A673 (cell line): Measurements from ENCODE around the gene TC2N. TPM values are rescaled to one million over a fixed set of nuclear protein-coding genes. Genes with fewer than 3 reads are reported as not detected.

Experiments used
- BruUV-seq: library from RNA; stranded (reverse); fragments of 400-500 nt; replicated peaks from 2 replicates; lab custom pipeline; 2021; lab: Mats Ljungman, UMichigan
- CTCF ChIA-PET: fragments of 300-600 bp; sonication (Branson Sonifier 250); formaldehyde crosslinking; loops from one replicate; lab custom pipeline; 2022; ENCODE audit warnings: antibody characterized with exemption; lab: Charles Lee
- POLR2A ChIA-PET: fragments of 300-600 bp; sonication (Branson Sonifier 250); formaldehyde crosslinking; loops from one replicate; lab custom pipeline; 2022; ENCODE audit warnings: antibody characterized with exemption; ENCODE audit not compliant: low non-redundant PET; lab: Charles Lee
- DNase-seq: peaks from one replicate; pipeline ENCODE4 v3.0.0-alpha.2; 2015; ENCODE audit warnings: low spot score
- H3K27ac ChIP-seq: fragments of 200-600 bp; sonication (generic); 2 replicates; pipeline ENCODE4 v1.5.1; 2016; ENCODE audit warnings: mixed run types, low read depth, mild to moderate bottlenecking, mixed read lengths, antibody characterized with exemption, low read length; ENCODE audit not compliant: poor library complexity, severe bottlenecking
- H3K27me3 ChIP-seq: fragments of 200-600 bp; sonication (generic); replicated peaks from 2 replicates; pipeline ENCODE4 v1.6.1; 2017; ENCODE audit warnings: mixed run types, low read depth, mild to moderate bottlenecking, mixed read lengths, antibody characterized with exemption, low read length; ENCODE audit not compliant: insufficient read depth, poor library complexity
- H3K36me3 ChIP-seq: fragments of 200-600 bp; sonication (generic); 2 replicates; pipeline ENCODE4 v1.6.1; 2016; ENCODE audit warnings: mixed run types, mild to moderate bottlenecking, mixed read lengths, antibody characterized with exemption, low read length; ENCODE audit not compliant: insufficient read depth, poor library complexity, severe bottlenecking
- H3K4me1 ChIP-seq: fragments of 200-600 bp; sonication (generic); 2 replicates; pipeline ENCODE4 v1.6.1; 2017; ENCODE audit warnings: mixed run types, mild to moderate bottlenecking, mixed read lengths, antibody characterized with exemption, low read length; ENCODE audit not compliant: insufficient read depth, poor library complexity, severe bottlenecking
- H3K4me3 ChIP-seq: fragments of 200-600 bp; sonication (generic); 2 replicates; pipeline ENCODE4 v1.5.1; 2016; ENCODE audit warnings: low read depth, mixed run types, mild to moderate bottlenecking, mixed read lengths, low read length; ENCODE audit not compliant: poor library complexity, severe bottlenecking
- H3K9me3 ChIP-seq: fragments of 200-600 bp; sonication (generic); 2 replicates; pipeline ENCODE4 v1.6.1; 2016; ENCODE audit warnings: mixed run types, low read depth, mild to moderate bottlenecking, mixed read lengths, antibody characterized with exemption, low read length; ENCODE audit not compliant: poor library complexity, severe bottlenecking
- EZH2 ChIP-seq: fragments of 200-600 bp; sonication (generic); IDR thresholded peaks from 2 replicates; pipeline ENCODE4 v1.6.1; 2017; ENCODE audit warnings: borderline replicate concordance, low read depth, mild to moderate bottlenecking, mixed read lengths, antibody characterized with exemption, low read length; ENCODE audit not compliant: poor library complexity, severe bottlenecking
- intact Hi-C: fragments of 100-400 bp; cut with micrococcal nuclease; formaldehyde crosslinking; loops from one replicate; pipeline ENCODE4 v1.10.0; 2022; ENCODE audit not compliant: unreplicated experiment
- total RNA-seq: library from RNA; stranded (reverse); gene quantifications from 2 replicates; pipeline ENCODE4 v1.2.3, GENCODE V29; 2021
- TF ChIP-seq, protein P1 (sequence below): fragments of 300-800, 200-600 bp; sonication (generic); conservative IDR thresholded peaks from 2 replicates; pipeline ENCODE4 v1.5.1; 2017; ENCODE audit warnings: low read depth, mild to moderate bottlenecking, antibody characterized with exemption, low read length, moderate library complexity, mixed read lengths

The TC2N gene
- total RNA-seq, 1 experiment from 2014 or later: 0.45 TPM

DNA sequence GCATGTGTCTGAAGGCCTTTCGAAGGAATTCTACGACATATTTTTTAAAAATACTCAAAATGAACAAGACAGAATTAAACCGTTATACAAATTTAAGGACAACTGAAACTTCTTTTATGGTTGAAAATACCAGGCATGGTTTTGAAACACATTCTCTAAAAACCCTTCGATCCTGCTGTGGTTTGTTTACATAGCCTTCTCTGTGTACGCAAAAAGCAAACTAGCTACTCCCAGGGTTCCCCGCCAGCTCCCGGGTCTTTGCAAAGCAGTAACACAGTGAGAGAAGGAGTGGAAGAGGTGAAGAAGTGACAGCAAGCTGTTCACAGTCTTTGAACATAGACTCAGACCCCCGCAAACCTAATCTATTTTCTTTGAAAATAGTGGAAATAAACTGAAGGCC lies 2.2 kb upstream of the TC2N start:
- Histone ChIP-seq H3K9me3 (no peaks in the 10 kb centered on the region), H3K27ac (no peak overlapping the region), H3K36me3 (no peaks in the 10 kb centered on the region), H3K27me3 (no peaks in the 10 kb centered on the region), H3K4me3 (no peak overlapping the region), H3K4me1 (no peaks in the 10 kb centered on the region)
- POLR2A ChIA-PET: no interaction called here
- TF ChIP-seq, protein P1, sequence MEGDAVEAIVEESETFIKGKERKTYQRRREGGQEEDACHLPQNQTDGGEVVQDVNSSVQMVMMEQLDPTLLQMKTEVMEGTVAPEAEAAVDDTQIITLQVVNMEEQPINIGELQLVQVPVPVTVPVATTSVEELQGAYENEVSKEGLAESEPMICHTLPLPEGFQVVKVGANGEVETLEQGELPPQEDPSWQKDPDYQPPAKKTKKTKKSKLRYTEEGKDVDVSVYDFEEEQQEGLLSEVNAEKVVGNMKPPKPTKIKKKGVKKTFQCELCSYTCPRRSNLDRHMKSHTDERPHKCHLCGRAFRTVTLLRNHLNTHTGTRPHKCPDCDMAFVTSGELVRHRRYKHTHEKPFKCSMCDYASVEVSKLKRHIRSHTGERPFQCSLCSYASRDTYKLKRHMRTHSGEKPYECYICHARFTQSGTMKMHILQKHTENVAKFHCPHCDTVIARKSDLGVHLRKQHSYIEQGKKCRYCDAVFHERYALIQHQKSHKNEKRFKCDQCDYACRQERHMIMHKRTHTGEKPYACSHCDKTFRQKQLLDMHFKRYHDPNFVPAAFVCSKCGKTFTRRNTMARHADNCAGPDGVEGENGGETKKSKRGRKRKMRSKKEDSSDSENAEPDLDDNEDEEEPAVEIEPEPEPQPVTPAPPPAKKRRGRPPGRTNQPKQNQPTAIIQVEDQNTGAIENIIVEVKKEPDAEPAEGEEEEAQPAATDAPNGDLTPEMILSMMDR: no peak
- TF ChIP-seq EZH2: no peak
- intact Hi-C loops: no loop called here
- DNase-seq: no peak
- CTCF ChIA-PET: no interaction called here
- BruUV-seq: no TSS peak

DNA sequence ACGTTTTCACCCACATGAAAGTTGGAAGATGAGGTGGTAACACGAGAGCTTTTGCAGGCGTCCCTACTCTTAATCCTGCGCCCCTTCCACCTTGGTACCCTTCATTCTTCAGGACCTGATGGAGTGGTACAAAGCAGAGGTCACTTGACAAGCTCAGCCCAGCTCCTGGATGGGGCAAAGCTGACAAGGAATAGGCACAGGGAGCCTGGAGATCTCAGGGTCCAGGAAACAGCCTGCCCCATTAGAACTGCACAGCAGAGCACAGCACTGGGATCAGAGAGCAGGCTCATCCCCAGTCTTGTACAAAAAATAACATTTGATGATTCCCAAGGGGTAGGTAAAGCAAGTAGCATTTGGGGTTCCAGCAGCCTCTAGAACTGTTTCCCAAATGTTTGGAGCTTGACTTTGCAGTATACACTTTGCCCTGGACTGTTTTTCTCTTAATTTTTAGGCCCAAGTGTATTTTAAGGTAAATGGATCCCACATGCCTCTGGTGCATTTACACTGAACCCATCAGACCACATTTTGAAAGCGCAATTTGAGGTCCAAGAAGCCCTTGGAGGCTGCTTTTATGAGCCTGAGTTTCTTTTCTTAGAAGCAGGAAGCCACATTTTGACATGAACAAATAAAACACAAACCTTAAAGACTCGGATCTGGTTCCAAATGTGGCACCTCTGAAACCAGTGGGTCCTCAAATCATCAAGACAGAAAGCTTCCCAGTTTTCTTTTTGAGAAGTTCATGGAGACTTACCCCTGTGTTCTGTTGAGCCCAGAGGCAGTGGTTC lies 633 bp downstream of the TC2N start:
- CTCF ChIA-PET: no interaction called here
- no TSS peak for BruUV-seq

DNA sequence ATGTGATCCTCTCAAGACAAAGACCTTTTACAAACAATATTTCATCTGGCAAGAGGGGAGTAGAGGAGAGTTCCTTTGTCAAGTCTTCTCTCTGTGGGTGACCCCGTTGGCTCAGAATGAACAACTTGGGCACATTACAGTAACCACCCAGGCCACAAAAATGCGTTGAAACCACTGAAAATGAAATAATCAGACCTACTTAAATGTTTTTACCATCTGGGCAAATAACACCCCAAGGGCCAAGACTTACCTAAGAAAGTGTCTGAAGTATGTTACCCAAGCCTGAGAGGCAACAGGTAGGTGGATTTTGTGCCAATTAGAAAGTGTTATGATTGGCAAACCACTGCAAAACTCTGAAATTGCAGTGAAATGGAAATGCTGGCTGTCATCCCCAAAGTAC lies 1.3 kb downstream of the TC2N start:
- H3K9me3 ChIP-seq: no peaks in the 10 kb centered on the region
- BruUV-seq: no TSS peak
- no peaks in the 10 kb centered on the region for H3K36me3 ChIP-seq
- ChIA-PET CTCF (no interaction called here), POLR2A (no interaction called here)
- no peak overlapping the region for H3K27ac ChIP-seq
- TF ChIP-seq EZH2: no peak
- TF ChIP-seq, protein P1: no peak
- no peaks in the 10 kb centered on the region for H3K27me3 ChIP-seq
- intact Hi-C loops: no loop called here
- H3K4me3 ChIP-seq: no peak overlapping the region
- H3K4me1 ChIP-seq: no peaks in the 10 kb centered on the region
- DNase-seq: no peak

More for the DNA sequence above, 633 bp downstream of the TC2N start:
- no peaks in the 10 kb centered on the region for H3K4me1 ChIP-seq
- TF ChIP-seq, protein P1: no peak
- TF ChIP-seq EZH2: no peak
- no peak overlapping the region for H3K4me3 ChIP-seq
- intact Hi-C loops: no loop called here
- POLR2A ChIA-PET: no interaction called here
- no peak overlapping the region for H3K27ac ChIP-seq
- no peaks in the 10 kb centered on the region for H3K9me3 ChIP-seq
- H3K36me3 ChIP-seq: no peaks in the 10 kb centered on the region
- no peaks in the 10 kb centered on the region for H3K27me3 ChIP-seq
- no peak for DNase-seq
